ENCODE measurements around the gene DENND4A. TPM values are rescaled to one million over a fixed set of nuclear protein-coding genes. Genes with fewer than 3 reads are reported as not detected.

Gene DENND4A
- total and polyA plus RNA-seq, 8 donors: 20.6 to 26.3 (median 23.7) TPM

DNA sequence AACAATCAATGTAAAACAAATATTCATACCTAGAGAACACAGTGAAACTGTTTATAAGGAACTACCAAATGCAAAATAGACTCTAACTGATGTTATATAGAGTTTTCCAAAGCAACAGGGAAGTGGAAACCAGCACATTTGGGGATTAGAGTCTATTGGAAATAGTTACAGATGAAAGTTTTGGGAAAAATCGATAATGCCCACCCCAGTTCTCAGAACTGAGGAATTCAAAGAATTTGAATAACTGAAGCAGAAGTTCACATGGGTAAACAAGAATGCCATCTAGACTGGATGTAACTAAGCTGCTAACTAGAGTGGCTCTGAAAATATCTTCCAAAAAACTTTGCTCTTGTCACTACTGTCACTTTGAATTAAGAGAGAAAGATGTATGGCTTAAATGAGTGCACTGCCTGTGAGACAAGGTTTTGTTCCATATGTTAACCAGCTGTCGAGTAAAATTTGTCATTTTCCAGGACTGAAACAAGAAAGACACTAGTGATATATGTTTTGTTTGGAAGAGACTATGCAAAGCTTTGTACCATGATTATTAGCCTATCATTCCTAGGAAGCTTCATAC lies 9.2 kb upstream of the DENND4A start:
- ATAC-seq: no peak
- TF ChIP-seq, protein P1, sequence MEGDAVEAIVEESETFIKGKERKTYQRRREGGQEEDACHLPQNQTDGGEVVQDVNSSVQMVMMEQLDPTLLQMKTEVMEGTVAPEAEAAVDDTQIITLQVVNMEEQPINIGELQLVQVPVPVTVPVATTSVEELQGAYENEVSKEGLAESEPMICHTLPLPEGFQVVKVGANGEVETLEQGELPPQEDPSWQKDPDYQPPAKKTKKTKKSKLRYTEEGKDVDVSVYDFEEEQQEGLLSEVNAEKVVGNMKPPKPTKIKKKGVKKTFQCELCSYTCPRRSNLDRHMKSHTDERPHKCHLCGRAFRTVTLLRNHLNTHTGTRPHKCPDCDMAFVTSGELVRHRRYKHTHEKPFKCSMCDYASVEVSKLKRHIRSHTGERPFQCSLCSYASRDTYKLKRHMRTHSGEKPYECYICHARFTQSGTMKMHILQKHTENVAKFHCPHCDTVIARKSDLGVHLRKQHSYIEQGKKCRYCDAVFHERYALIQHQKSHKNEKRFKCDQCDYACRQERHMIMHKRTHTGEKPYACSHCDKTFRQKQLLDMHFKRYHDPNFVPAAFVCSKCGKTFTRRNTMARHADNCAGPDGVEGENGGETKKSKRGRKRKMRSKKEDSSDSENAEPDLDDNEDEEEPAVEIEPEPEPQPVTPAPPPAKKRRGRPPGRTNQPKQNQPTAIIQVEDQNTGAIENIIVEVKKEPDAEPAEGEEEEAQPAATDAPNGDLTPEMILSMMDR (IDR thresholded peaks at IDR 0.05): no peak
- no peaks in the 10 kb centered on the region for H3K27me3 ChIP-seq
- H3K36me3 ChIP-seq: no peaks in the 10 kb centered on the region
- peaks cover 0 to 37% of the 10 kb centered on the region in 2 donors for H3K4me1 ChIP-seq
- intact Hi-C loops (cut with DNase I): no loop called here
- H3K27ac ChIP-seq: no peak overlapping the region
- no peak overlapping the region for H3K4me3 ChIP-seq
- no peaks in the 10 kb centered on the region for H3K9me3 ChIP-seq
- DNase-seq: no peak

DNA sequence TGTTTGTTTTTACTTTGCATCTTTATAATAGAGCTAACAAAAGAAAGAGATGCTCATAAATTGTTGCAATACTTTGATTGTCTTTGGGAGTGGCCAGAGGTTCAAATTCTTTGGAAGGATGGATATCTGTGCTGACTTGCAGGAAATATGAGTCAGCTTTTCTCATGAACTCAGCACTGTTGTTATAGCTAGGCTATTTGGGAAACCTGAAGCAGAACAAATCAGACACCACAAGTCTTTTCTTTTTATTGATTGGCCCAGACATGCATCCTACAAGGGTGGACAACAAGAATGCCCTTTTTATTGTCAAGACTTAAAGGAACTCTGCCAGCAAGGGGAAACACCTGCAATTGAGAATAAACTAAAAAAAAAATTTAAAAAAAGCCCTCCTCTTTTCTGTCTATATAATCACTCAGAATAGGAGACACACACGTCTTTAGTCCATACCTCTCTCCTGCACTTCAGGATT lies 4.6 kb upstream of the DENND4A start:
- H3K4me3 ChIP-seq: no peak overlapping the region
- intact Hi-C loops (cut with DNase I): no loop called here
- TF ChIP-seq, protein P1 (IDR thresholded peaks at IDR 0.05): no peak
- H3K27me3 ChIP-seq: no peaks in the 10 kb centered on the region
- no peak for ATAC-seq
- H3K9me3 ChIP-seq: no peaks in the 10 kb centered on the region
- DNase-seq: no peak
- H3K4me1 ChIP-seq: peaks cover 3 to 16% of the 10 kb centered on the region in 2 donors
- no peaks in the 10 kb centered on the region for H3K36me3 ChIP-seq
- H3K27ac ChIP-seq: no peak overlapping the region

DNA sequence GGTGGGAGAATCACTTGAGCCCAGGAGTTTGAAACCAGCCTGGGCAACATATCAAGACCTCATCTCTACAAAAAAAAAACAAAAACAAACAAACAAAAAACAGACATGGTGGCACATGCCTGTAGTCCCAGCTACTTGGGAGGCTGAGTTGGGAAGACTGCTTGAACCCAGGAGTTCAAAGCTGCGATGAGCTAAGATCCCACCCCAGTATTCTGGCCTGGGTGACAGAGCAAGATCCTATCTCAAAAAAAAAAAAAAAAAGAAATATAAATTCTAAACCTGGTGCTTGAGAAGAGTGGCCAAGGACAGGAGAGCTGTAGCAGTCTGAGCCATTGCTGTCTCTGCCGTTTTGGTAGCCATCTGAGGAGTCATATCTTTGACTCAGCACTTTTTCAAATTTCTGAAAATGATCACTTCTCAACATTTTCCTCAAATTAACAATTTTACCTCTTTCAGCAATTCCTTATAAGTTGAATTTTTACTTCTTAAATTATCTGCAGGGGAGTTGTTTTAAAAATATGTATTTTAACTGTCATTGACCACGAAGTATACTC lies 3.6 kb upstream of the DENND4A start:
- Histone ChIP-seq H3K9me3 (no peaks in the 10 kb centered on the region), H3K4me1 (peaks cover 3 to 20% of the 10 kb centered on the region in 2 donors), H3K27me3 (no peaks in the 10 kb centered on the region), H3K27ac (no peak overlapping the region), H3K4me3 (no peak overlapping the region), H3K36me3 (no peaks in the 10 kb centered on the region)
- TF ChIP-seq, protein P1 (IDR thresholded peaks at IDR 0.05): no peak
- intact Hi-C loops (cut with DNase I): no loop called here
- no peak for DNase-seq
- ATAC-seq: no peak

DNA sequence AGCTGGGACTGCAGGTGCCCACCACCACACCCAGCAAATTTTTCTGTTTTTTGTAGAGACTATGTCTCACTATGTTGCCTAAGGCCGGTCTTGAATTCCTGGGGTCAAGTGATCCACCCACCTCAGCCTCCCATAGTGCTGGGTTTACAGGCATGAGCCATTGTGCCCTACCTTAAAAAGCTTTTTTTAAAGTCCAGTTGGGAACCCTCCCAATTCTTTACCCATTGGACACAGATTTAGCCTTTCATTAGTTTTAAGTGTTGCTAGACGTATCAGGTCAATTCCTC lies 1.7 kb upstream of the DENND4A start:
- TF ChIP-seq, protein P1 (IDR thresholded peaks at IDR 0.05): no peak
- no peaks in the 10 kb centered on the region for H3K9me3 ChIP-seq
- intact Hi-C loops (cut with DNase I): no loop called here
- no peaks in the 10 kb centered on the region for H3K36me3 ChIP-seq
- no peak overlapping the region for H3K27ac ChIP-seq
- peaks cover 10 to 40% of the 10 kb centered on the region in 2 donors for H3K4me1 ChIP-seq
- no peak overlapping the region for H3K4me3 ChIP-seq
- no peaks in the 10 kb centered on the region for H3K27me3 ChIP-seq
- no peak for DNase-seq
- no peak for ATAC-seq

DNA sequence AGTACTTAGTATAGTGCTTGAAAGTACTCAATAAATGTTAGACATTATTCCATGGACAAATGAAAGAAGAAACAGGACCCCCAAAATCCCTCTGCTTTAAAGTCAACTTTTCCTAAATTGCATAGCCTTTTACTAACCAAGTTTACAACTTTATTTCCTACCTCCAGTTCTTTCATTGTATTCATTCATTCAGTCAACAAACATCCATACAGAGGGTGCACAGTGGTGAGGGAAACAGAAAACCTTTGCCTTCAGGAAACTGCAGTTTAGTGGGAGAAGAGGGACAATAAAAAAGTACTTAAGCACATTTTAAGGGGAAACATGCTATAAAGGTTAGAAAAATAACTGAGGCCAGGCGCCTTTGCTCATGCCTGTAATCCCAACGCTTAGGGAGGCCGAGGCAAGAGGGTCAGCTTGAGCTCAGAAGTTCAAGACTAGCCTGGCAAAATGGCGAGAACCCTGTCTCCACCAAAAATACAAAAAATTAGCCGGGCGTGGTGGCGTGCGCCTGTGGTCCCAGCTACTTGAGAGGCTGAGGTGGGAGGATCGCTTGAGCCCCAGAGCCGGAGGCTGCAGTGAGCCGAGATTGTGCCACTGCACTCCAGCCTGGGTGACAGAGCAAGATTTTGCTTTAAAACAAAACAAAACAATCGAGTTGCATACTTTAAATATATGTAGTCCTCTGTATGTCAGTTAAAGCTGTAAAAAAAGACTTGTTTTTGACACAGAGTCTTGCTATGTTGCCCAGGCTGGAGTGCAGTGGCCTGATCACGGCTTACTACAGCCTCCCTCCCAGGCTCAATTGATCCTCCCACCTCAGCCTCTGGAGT lies 1.1 kb upstream of the DENND4A start:
- Histone ChIP-seq H3K4me1 (peaks cover 10 to 44% of the 10 kb centered on the region in 2 donors), H3K36me3 (no peaks in the 10 kb centered on the region), H3K4me3 (peak overlapping the region; percentile 83 to 85), H3K27me3 (no peaks in the 10 kb centered on the region), H3K27ac (peak overlapping the region; percentile 98 to 99), H3K9me3 (no peaks in the 10 kb centered on the region)
- intact Hi-C loops (cut with DNase I): no loop called here
- ATAC-seq: no peak
- no peak for DNase-seq
- TF ChIP-seq, protein P1 (IDR thresholded peaks at IDR 0.05): no peak

Data from left lung (tissue), 10 donors.